Activated CD4-positive, CD25-positive, alpha-beta regulatory T cell treated with anti-CD3 and anti-CD28 coated beads, Interleukin-2, amount 50 U/mL, for 72 hours (primary cell): ENCODE data around the gene AOC3.

Experiments
- DNase-seq: peaks from one replicate; pipeline ENCODE4 v3.0.0; 2021

The AOC3 gene

DNA sequence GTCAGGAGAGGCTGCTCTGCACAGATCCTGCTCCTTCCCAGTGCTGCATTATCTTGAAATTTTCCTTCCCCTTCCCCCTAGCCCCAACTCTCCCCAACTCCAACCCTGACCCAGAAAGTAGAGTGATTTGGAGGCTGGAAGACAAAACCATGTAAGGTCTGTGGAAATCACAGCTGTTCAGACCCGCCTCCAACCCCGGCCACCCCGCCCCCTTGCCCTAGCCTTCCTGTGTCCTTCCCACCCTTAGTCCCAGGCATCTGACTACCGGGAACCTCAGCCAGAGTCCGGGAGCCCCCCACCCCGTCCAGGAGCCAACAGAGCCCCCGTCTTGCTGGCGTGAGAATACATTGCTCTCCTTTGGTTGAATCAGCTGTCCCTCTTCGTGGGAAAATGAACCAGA lies at the start of gene AOC3:
Gene AOC3, plus strand, starts transcription at position 246 of the 400 bp plus-strand sequence. Its CDS starts 145 bp downstream, at position 391.
- DNase-seq, result no peak

DNA sequence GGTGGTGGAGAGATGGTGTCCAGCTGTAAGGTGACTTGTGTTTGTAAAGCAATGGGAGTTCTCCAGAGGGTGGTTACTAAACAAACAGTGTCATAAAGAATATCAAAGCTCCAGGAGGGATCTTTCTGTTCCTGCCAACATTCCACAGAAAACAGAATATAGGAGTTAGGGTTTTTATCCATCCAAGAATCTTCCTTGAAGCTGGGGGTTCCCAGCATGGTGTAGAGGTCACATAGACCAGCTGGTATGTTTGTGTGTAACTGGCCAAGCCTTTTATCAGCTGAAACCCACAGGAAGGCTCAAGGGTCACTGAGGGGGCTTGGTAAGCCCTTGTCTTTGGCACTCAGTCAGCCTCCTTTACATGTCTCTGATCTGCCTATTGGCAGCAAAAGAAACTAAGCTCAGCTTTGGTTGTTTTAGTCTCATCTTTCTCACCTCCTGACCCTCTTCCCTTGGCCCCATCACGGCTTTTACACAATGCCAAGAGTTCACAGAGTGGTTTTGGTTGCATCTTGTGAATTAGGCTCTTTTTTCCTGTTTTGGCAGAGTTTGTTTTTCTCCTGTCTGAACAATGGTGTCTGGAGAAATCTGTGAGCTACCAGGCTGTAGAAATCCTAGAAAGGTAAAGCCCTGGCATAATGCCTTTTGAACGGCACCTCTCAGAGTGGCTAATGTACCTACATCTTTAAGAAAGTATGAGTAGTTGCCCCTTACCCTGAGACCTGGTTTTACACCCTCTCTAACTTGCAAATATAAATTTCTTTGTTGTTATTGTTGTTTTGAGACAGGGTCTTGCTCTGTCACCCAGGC lies 47.7 kb upstream of the AOC3 start:
- DNase-seq, result no peak

- no peak for DNase-seq
Observed at GRCh38 chr17:42804918-42805367, 46.1 kb upstream of the AOC3 start.

GRCh38 chr17:42806249-42806648 lies 44.8 kb upstream of the AOC3 start:
- no peak for DNase-seq

DNA sequence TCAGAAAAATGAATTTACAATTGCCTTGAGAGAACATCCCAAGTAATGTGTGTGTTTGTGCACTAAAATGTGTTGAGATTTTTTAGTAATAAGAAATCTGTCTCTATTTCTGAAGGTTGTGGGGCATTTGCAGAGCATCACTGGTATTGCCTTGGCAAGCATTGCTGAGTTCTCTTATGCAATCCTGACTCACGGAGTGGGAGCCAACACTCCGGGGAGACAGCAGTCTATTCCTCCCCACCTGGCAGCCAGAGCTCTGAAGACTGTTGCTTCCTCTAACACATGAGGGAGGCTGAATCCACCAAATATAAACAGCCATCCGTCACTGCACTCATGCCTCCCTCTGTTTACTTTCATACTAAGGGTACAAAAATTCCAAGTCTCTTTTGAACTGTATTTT lies 41.7 kb upstream of the AOC3 start:
- DNase-seq, result no peak

DNA sequence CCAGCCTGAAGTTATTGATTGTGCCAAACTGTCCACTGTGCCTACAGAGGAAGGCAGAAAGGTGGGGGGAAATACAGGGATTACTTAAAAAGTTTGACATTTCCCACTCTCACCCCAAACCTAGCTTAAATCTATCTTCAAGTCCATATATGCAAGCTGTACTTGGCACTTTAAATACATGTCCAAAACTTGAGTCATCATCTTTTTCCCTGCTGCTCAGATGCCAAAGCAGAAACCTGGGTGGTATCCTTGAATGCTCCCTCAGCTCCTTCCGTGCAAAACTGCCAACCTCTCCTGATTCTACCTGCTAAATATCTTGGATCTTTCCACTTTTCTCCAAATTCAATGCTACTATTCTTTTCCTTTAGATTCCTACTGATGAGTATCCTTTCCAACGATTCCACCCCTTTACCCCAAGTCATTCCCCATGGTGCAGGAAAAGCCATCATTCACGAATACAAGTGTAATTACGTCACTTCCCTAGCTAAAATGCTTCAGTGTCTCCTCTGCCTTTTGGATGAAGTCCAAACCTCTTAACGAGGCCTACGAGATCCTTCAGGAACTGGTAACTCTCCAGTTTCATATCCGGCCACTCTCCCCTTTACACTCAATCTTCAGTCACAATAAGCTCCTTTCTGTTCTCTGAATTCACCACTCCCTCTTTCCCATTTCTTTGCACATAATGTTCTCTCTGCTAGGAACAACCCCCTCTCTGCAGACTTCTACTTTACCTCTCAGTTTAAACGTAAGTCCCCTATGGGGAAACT lies 36.2 kb upstream of the AOC3 start:
- DNase-seq, result no peak

GRCh38 chr17:42817866-42818265 lies 33.1 kb upstream of the AOC3 start:
- no peak for DNase-seq

DNA sequence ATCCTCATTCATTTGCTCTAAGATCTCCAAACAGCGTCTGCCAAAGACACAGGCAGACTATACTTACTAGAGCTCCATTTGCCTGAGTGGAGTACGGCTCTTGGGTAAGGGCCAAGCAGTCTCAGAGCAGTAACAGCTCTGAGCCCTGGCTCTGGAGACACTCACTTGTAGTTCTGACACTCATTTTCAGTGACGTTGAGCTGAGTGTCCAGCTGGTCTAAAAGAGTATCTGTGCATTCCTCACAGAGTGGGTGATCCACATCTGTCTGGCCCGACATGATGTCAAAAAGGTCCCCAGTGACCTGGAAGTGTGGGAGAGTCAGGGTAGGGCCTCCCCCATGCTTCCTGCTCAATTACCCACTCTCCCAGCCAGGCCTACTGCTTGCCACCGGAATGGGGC lies 32.6 kb upstream of the AOC3 start:
- DNase-seq, result no peak

GRCh38 chr17:42819939-42820535 lies 31.0 kb upstream of the AOC3 start:
- DNase-seq, result peak; percentile 64

DNA sequence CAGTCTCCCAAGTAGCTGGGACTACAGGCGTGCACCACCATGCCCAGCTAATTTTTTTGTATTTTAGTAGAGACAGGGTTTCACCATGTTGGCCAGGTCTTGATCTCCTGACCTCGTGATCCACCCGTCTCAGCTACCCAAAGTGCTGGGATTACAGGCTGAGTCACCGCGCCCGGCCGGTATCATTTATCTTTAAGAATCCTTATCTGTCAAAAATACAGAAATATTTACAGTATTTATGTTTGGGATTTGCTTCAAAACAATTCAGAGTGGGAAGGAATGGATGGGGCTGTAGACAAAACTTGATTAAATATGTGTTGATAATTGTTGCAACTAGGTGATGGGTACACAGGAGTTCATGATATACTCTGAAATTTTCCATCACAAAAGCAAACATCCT lies 29.8 kb upstream of the AOC3 start:
- no peak for DNase-seq

DNA sequence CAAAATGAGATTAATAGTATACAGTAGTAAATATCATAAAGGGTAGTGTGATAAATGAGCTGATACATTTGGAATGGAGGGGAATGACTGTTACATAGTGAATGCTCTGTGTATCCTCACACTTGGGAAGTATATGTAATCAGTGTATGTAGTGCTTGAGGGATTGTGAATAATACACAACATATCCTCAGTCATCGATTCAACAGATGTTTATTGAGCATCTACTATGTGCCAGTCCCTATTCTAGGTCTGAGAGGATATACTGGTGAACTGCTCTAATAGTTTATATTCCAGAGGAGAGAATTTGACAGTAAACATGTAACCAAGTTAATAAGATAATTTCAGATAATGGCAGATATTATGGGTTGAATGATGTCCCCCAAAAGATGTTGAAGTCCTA lies 23.5 kb upstream of the AOC3 start:
- no peak for DNase-seq

GRCh38 chr17:42830971-42831370 lies 20.0 kb upstream of the AOC3 start:
- DNase-seq, result no peak

- DNase-seq, result no peak
Observed at GRCh38 chr17:42832213-42832933, 18.6 kb upstream of the AOC3 start.

DNA sequence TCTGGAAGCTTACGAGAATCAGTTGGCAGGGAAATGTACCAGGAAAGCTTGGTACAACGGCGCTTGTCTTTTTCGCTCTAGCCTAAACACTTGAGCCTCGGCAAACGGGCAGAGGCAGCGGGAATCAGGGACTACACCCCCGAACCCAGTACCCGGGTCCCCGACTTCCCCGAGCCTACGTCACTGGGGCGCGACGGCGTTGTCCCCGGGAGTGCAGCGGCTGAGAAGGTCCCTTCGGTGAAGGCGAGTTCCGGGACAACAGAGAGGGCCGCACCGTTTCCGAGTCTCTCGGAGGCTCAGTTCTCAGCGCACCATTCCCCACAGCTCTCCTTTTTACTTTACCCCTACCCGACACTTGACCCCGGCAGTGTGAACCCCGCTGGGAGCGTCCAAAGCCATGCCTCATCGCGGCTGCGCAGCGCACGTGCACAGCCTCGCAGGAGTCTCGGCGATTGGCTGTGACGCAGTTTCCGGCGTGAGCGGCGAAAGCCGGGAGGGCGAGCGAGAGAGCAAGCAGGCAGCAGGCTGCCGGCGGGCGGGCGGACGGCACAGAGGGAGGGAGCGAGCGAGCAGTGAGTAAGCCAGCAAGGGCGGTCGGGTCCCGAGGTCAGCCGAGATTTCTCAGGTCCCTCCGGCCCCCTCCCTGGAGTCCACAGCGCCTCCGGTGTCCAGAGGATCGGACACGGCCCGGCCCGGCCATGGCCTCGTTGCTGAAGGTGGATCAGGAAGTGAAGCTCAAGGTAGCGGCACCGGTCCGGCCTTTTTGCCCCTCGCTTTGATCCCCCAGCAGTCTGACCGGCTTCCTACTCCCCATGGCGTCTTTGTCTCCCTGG lies 17.8 kb upstream of the AOC3 start, which contains the start of gene PSME3:
Gene PSME3, plus strand, starts transcription at position 464 of the 833 bp plus-strand sequence. Its CDS starts 235 bp downstream, at position 699.
- DNase-seq, result peak; percentile 91

GRCh38 chr17:42833767-42834422 lies 17.1 kb upstream of the AOC3 start:
- DNase-seq, result no peak

DNA sequence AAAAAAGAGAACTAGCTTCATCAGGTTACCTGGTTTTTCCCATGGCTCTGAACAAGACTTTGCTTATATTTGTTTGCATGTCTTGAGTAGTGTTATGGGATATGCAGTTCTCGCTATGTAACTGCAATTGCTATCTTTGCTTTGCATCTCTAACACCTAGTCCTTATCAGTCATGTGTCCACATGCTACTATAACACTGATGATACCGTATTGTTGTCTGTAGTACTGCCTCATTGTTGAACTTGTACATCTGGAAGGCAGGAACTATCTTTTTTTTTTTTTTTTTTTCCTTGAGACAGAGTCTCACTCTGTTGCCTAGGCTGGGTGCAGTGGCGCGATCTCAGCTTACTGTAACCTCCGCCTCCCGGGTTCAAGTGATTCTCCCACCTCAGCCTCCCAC lies 15.3 kb upstream of the AOC3 start:
- no peak for DNase-seq

DNA sequence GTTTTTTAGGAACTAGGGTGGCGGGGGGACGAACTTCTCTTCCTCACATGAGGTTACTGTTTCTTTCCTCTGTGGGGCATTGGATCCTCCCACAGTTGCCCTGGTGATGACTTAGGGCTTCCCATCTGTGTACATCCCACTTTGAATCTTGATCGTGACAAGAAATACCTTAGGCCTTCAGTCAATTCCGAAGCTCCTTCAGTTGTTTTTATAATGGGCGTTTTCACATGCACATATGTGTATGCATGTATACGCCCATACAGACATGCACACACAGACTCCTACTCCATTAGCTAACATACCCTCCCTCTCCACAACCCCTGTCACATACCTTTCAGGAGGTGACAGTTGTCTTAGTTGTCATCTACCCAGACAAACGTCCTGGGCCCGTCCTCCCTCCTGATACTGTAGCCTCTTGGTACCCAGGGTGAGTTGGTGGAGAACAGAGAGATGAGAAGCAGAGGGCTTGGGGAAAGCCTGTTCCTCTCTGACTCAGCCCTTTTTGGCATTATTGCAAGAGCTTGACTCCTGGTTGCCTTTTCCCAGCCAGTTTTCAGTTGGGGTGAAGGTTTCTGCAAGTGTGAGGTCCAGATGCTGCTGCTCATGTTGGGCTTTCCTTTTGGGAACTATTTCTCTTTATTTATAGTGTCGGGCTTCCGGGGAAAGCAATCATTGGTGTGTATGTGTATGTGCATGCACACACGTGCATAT lies 8.9 kb upstream of the AOC3 start:
- DNase-seq, result no peak

- no peak for DNase-seq
Observed at GRCh38 chr17:42843358-42843934, 7.6 kb upstream of the AOC3 start.

DNA sequence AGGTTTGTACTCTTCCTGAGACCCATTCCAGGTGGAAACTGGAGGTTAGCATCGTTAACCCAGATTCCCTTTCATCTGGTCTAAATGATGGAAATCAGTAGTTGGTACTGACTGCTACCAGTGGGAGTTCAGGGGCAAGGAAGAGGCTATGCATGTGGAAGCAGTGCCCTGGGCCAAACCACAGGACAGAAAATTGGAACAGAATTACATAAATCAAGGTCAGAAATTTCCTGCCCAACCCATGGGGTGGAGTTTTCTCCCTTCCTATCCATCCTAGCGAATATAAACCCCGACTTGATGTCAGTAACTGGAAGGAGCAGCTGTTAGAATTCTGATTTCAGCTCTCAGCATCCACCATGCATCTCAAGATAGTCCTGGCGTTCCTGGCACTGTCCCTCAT lies 6.7 kb upstream of the AOC3 start, which contains the start of gene AOC2:
Gene AOC2, plus strand, starts transcription at position 310 of the 400 bp plus-strand sequence. Its CDS starts 47 bp downstream, at position 357.
- no peak for DNase-seq
